Islet of Langerhans (tissue), 1 donor: ENCODE data around the gene GTF3C1.
"Not testable (repeated sequence)": the region's sequence is repeated elsewhere in the genome, so short reads cannot be mapped to it uniquely, and the experiment has no call there.

Experiments
- FAIRE-seq: peaks from one replicate; lab custom pipeline; 2011; peaks lifted over from hg19 to GRCh38; lab: Jason Lieb, UNC

The GTF3C1 gene, protein sequence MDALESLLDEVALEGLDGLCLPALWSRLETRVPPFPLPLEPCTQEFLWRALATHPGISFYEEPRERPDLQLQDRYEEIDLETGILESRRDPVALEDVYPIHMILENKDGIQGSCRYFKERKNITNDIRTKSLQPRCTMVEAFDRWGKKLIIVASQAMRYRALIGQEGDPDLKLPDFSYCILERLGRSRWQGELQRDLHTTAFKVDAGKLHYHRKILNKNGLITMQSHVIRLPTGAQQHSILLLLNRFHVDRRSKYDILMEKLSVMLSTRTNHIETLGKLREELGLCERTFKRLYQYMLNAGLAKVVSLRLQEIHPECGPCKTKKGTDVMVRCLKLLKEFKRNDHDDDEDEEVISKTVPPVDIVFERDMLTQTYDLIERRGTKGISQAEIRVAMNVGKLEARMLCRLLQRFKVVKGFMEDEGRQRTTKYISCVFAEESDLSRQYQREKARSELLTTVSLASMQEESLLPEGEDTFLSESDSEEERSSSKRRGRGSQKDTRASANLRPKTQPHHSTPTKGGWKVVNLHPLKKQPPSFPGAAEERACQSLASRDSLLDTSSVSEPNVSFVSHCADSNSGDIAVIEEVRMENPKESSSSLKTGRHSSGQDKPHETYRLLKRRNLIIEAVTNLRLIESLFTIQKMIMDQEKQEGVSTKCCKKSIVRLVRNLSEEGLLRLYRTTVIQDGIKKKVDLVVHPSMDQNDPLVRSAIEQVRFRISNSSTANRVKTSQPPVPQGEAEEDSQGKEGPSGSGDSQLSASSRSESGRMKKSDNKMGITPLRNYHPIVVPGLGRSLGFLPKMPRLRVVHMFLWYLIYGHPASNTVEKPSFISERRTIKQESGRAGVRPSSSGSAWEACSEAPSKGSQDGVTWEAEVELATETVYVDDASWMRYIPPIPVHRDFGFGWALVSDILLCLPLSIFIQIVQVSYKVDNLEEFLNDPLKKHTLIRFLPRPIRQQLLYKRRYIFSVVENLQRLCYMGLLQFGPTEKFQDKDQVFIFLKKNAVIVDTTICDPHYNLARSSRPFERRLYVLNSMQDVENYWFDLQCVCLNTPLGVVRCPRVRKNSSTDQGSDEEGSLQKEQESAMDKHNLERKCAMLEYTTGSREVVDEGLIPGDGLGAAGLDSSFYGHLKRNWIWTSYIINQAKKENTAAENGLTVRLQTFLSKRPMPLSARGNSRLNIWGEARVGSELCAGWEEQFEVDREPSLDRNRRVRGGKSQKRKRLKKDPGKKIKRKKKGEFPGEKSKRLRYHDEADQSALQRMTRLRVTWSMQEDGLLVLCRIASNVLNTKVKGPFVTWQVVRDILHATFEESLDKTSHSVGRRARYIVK (N-terminal part only)

DNA sequence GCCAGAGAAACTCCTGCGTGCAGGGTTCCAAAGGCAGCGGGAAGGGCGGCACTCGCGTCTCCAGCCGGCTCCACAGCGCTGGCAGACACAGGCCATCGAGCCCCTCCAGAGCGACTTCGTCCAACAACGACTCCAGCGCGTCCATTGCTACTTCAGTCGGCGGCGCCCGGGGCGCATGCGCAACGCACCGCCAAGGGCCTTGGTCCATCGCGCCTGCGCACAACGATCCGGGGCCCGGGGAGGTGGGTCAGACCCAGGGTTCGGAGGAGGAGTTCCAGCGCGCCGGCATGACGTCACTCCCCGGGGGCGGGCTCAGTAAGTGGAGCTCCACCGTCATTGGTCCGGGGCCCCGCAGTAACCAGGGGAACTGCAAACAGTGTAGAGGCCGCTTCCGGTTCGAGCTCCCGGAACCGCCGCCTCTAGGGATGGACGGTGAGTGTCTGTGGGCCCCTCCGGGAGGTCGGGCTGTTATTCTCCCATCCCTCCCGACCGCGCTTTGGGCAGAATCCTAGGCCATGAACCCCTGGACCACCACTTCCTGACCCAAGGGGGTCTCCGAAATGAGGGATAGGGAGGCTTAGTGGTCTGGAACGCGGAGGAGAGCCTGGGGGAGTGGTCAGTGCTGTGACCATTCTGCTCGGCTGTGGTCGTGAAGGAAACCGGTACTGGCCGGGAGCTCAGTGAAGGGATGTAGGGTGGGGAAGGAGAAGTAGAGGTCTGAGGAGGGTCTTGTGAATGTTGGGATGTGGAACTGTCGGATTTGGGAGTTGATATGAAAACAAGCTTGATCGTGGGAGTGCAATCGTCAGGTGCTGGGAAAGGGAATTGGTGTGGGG is at the start of gene GTF3C1, which contains the start of gene KATNIP:
Gene GTF3C1 (minus strand): TSS at position 168 of the 836 bp plus-strand sequence. CDS start 23 bp downstream, at position 145.
Gene KATNIP (plus strand): TSS at position 399 of the 836 bp plus-strand sequence. CDS start 27 bp downstream, at position 426.
- FAIRE-seq: no peak

DNA sequence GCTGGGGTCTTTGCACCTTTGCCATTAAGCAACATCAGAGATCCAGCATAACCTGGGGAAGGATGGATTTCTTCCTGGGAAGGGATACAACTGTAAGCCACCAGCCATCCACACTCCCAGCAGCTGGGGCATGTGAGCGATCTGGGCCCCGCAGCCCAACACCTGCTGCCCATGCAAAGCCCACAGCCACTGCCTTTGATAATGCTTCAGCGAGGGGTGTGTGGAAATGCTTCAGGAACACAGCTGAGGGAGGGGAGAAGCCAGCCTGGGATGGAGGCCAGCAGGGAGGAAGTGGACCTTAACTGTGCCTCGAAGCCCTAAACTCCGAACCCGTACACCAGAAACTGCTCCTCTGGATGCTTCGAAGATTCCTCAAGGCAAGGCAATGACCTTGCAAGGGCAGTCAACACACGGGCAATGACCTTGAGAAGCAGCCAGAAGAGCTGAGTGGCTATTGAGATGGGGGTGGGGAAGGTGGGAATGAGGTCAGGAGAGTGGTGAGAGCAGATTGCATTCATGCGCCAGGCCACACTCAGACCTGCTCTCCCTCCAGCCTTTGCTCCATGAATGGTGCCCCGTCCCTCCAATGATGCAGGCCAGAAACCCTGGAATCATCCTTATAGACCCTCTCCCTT is 49.3 kb upstream of the GTF3C1 start:
- no peak for FAIRE-seq

DNA sequence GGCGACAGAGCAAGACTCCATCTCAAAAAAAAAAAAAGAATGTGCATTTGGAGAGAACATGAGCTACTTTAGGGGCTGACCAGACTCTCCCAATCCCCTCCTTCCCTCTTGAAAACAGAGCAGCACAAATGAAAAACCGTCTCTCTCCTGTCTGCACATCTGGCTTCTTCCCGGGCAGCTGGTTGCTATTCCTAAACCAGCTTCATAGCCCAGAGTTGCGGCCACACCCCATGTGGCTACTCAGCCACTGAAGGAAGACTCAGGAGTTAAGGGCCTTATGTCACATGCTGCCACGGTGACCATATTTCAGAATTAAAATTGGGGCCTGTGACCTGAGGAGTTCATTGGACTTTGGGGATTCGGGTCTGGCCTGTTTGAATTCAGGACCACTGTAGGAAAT is 48.5 kb upstream of the GTF3C1 start:
- FAIRE-seq: no peak

DNA sequence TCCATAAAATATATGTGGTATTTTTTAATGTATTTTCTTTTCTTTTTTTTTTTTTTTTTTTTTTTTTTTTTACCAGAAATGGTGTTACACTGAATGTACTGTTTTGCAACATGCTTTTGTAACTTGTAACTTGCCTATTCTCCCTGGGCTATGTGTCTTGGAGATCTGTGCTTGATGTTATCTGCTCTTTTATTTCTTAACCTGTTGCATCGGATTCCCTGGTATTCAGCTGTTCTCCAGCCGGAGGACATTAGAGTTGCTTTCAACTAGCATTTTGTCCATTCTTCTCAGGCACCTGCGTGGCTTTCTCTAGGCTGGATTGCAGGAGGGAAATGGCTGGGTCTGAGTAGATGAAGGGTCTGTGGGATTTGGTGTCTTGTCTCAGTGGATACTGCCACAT is 47.6 kb upstream of the GTF3C1 start:
- no peak for FAIRE-seq

DNA sequence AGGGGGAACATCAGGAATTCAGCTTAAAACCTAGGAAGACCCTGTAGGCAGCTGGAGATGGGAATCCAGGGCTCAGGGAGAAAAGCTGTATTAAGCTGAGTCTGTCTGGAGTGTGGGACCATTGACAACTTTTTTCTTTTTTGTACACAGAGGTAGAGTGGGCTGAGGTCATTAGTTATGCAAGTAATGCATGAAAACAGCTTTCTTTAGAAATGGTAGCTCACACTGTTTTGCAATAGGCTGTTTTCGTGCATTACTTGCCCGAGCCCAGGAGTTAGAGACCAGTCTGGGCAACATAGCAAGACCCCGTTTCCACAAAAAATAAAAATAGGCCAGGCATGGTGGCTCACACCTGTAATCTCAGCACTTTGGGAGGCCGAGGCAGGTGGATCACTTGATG is 46.7 kb upstream of the GTF3C1 start:
- no peak for FAIRE-seq

DNA sequence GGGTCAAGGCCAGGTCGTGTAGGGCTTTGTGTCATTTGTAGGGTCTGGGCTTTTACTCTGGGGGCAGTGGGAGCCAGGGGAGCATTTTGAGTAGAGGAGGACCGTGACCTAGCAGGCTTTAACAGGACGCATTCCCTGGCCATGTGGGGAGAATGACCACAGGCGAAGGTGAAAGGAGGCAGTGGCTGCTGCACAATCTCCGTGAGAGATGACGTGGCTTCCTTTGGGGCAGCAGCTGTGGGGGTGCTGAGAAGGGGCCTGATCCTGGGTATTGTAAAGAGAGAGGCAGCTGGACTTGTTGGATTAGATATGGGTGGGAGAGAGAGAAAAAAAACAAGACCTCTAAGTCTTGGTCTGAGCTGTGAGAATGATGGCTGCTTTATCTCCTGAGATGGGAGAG is 46.3 kb upstream of the GTF3C1 start:
- FAIRE-seq: no peak

DNA sequence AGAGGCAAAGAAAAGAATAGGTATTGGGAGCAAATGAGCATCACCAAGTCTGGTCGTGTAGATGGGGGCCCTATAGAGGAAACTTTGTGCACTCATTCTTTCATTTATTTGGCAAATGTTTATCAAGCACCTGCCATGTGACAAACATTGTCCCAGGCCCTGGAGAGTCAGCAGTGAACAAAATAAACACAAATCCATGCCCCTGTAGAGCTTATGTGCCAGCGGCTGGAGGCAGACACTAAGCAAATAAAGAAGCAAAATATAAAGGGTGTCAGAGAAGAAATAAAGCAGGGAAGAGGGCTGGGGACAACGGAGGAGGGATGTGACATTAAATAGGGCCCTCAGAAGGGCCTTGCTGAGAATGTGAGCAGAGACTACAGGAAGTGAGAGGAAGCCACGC is 45.8 kb upstream of the GTF3C1 start:
- no peak for FAIRE-seq

DNA sequence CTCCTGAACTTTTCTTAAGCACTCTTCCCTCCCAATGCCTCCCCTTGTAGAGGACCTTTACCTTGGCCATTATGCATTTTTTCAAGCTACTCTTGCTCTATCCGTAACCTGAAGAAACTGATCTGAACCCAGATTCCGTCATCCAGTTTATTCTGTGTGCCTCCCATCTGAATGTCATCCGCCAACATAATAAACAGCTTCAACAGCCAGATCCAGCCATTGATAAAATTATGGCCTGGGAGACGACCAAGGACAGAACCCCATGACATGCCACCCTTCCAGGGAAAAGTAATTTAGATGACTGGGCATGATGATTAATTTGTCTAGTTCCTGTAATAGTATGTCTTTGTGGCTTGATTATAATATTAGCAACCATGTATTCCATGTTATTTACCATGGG is 42.1 kb upstream of the GTF3C1 start:
- no peak for FAIRE-seq

DNA sequence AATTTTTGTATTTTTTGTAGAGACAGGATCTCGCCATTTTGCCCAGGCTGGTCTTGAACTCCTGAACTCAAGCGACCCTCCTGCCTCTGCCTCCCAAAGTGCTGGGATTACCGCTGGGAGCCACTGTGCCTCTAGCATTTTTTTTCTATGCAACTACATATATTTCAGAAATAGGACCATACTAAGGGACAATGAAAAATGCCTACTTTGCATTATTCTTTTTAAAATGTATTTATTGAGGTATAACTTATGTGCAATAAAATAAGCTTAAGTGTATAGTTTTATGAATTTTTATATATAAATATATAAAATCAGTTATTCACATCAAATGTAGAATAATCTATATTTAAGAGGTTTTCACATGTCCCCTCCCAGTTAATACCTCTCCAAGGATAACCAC is 38.3 kb upstream of the GTF3C1 start:
- no peak for FAIRE-seq

DNA sequence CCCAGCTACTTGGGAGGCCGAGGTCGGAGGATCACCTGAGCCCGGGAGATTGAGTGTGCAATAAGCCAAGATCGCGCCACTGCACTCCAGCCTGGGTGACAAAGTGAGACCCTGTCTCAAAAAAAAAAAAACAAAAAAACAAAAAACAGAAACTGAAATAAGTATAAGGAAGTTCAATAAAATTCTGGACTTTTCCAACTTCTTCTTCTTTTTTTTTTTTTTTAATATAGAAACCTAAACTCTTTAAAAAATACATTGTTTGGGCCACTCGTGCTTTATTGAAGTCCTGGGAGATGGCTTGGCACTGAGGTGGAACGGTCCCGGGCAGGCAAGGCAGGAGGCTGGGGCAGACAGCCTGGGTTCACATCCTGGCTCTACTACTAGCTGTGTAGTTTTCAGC is 37.0 kb upstream of the GTF3C1 start:
- FAIRE-seq: no peak

DNA sequence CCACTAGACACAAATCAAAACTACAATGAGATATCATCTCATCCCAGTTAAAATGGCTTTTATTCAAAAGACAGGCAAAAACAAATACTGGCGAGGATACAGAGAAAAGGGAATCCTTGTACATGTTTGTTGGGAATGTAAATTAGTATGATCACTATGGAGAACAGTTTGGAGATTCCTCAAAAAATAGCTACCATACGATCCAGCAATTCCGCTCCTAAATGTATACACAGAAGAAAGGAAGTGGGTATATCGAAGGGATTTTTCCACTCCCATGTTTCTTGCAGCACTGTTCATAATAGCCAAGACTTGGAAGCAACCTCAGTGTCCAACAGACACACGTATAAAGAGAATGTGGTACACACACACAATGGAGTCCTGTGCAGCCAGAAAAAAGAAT is 35.5 kb upstream of the GTF3C1 start:
- no peak for FAIRE-seq

DNA sequence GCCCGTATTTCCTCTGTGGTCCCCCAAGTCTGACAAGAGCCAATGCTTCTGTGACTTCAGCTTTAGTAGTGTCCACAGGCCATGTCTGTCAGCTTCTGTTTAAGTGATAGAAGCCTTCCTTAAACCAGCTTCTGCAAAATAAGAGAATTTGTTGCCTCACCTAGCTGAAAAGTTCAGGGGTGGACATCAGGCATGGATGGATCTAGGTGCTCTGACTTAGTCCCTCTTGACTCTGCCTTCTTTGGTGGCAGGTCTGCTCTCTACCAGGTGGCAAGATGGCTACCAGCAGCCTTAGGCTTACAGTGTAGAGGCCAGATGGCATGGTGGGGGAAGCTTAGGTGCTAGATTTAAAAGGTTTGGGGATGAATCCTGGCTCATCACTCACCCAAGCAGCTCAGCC is 33.9 kb upstream of the GTF3C1 start:
- FAIRE-seq: no peak

DNA sequence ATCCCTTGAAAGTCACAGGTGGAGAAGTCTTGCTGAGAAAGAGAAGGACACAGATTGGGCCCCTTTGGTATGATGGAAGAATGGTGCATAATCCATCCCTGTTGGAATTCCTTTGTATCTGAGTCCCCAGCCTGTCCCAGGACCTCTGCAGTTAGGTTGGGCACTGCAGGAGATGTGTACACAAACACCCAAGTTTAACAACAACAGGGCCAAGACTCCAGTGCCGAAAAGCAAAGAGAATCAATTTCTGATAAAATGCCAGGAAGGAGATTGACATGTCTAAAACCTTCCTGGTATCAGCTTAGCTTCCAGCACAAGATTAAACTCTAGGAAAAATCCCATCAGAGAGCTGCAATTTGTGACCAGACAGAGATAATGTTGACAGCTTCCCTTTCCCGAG is 33.2 kb upstream of the GTF3C1 start:
- FAIRE-seq: no peak

DNA sequence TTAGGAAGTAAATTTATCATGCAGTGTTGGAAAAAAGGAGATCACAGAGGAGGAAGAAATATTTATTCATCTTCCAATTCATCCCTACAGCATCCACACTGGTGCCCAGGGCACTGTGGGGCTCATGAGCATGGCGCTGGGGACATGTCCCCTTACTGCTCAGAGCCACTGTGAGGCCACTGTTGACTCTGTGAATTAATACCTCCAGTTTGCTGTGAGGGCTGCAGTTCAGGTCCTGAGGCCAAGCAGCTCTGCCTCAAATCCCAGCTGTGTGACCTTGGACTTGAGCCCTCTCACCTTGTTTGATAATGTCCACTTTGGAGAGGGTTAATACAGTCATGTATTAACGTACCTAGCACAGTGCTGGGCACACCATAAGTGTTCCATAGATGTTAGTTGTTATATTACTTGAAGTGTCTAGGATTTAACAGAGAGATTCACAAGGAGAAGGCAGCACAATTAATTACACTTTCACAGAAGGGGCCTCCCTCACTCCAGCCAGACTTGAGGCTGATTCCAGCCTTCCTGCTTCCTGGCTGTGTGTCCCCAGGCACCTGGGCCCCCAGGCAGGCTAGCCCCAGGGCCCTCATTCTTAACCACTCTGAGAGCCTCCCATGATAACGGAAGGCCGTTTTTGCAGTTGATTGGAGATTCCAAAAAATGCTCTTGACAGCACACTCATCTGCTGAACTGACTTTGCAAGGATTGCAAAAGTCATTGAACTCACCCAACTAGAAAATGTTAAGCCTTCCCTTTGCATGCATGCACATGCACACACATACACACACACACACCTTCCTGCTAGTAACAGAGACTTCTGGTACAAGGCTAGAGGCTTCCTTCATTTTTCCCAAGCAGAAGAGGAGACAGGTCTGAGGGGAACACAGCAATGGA is 29.6 kb upstream of the GTF3C1 start:
- no peak for FAIRE-seq

DNA sequence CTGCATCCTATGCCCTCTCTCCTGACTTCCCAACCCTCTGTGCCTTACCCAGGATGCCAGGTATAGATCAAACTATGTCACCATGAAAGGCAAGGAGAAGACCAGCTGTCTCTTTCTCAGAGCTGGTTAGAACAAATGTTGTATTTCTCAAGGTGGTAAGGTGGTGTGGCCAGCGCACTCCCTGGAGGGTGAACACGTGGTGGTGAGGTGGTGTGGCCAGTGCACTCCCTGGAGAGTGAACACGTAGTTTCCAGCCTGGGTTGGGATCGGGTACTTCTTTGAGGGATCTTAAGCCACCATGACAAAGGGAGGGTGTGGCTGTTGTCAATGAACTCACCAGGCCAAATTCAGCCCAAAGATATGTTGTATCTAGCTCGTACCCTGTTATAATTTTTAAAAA is 27.0 kb upstream of the GTF3C1 start:
- no peak for FAIRE-seq

DNA sequence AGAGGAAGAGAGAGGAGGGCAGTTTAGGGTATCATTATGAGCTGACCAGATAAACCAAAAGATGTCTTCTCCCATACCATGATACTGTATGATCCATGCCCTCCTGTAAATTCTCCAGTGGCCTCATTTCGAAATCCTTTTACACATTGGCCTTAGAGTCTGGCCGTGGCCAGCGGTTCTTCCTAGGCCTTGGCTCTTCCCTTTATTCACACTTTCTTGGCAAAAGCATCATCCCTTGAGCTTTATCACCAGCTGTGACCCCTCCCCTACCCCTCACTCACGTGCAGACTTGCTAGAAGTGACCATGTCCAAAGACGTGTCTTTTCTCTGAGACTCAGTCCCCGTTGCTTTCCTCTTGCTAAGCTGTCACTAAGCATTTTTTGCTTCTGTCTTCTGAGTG is 23.0 kb upstream of the GTF3C1 start:
- no peak for FAIRE-seq

DNA sequence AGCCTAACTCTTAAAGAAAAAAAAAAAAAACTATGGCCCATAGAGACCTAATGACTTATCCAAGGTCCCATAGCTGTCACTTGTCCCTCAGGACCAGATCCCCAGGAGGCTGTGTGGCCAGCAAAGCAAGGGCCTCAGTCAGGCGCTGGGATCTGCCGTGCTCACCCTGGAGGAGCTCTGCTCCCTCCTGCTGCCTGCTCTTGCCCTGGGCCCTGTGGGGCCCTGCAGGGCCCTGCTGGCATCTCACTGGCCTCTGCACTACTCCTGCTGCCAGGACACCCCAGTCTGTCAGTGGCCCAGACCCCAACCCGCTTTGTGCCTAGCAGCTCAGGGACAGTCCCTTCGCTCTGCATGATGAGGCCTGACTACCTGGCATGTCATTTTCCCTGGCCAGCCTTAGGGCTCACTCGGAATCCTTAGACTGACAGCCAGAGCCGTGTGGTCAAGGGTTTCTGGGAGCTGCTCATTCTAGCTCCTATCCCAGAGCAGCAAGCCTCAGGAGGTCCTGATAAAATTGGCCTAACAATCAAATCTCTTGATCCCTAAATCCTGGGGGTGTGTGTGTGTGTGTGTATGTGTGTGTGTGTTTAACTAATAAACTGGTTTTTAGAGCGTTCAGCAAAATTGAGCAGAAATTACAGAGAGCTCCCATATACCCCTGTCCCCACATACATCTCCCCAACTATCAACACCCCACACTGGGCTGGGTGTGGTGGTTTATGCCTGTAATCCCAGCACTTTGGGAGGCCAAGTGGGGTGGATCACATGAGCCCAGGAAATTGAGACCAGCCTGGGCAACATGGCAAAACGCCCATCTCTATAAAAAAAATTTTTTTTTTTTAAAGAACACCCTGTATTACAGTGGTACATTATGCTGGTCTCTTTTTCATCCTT is 22.0 kb upstream of the GTF3C1 start:
- FAIRE-seq: no peak

DNA sequence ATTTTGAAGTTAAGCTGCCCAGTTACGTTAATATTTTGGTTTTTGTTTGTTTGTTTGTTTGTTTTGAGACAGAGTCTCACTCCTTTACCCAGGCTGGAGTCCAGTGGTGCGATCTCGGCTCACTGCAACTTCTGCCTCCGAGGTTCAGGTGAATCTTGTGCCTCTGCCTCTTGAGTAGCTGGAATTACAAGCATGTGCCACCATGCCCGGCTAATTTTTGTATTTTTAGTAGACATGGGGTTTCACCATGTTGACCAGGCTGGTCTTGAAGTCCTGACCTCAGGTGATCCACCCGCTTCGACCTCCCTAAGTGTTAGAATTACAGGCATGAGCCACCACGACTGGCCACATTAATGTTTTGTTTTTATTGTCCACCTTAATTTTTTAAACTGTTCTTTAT is 21.3 kb upstream of the GTF3C1 start:
- FAIRE-seq: not testable (repeated sequence)

DNA sequence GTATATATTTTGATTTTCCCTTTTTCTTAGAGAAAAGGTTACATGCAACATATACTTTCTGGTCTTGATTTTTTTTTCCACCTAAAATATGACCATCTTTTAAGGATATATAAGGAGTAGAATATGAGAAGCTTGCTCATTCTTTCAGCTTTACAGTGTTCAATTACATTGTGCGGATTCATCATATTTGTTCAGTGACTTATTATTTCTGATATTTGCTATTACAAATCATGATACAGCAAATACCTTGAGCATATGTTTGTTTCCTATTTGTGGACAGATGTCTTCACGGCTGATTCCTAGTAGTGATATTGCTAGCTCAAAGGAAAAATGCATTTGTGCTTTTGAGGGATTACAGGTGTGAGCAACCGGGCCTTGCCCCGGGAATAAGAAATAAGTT is 18.4 kb upstream of the GTF3C1 start:
- FAIRE-seq: no peak
